IMR-90 (cell line): Measurements from ENCODE around the gene FAM199X. TPM values are rescaled to one million over a fixed set of nuclear protein-coding genes. Genes with fewer than 3 reads are reported as not detected.

Experiments
- ATAC-seq: fragments of 200-7000 bp; cut with Tn5 transposase; 2 replicates; pipeline ENCODE4 v1.9.1; 2020; ENCODE audit warnings: low read depth, mild to moderate bottlenecking, moderate library complexity
- BruUV-seq: library from RNA; stranded (reverse); fragments of 400-500 nt; replicated peaks from 2 replicates; lab custom pipeline; 2021; lab: Mats Ljungman, UMichigan
- CTCF ChIA-PET: fragments of 300-600 bp; formaldehyde crosslinking; extraction: SDS; loops from one replicate; lab custom pipeline; 2021; ENCODE audit warnings: antibody characterized with exemption; lab: Yijun Ruan, JAX
- POLR2A ChIA-PET: fragments of 300-600 bp; sonication (Branson Sonifier 250); formaldehyde crosslinking; loops from one replicate; lab custom pipeline; 2022; ENCODE audit warnings: antibody characterized with exemption; ENCODE audit not compliant: unreplicated experiment; lab: Charles Lee
- DNase-seq: peaks from one replicate; pipeline ENCODE4 v3.0.0; 2013
- H2AFZ ChIP-seq: replicated peaks from 2 replicates; pipeline ENCODE3; 2013; ENCODE audit warnings: low read length, mild to moderate bottlenecking; ENCODE audit not compliant: poor library complexity
- H2AK5ac ChIP-seq: 2 replicates; pipeline ENCODE4 v1.6.1; 2013; ENCODE audit warnings: low read depth, low read length, inconsistent platforms
- H2AK9ac ChIP-seq: replicated peaks from 2 replicates; pipeline ENCODE3; 2013; ENCODE audit warnings: mild to moderate bottlenecking, low read depth, low read length, moderate library complexity; ENCODE audit not compliant: poor library complexity
- H2BK120ac ChIP-seq: 2 replicates; pipeline ENCODE4 v1.6.1; 2013; ENCODE audit warnings: low read depth, low read length, inconsistent platforms
- H2BK15ac ChIP-seq: 3 replicates; pipeline ENCODE4 v1.6.1; 2013; ENCODE audit warnings: low read depth, low read length, inconsistent platforms
- H2BK20ac ChIP-seq: 2 replicates; pipeline ENCODE4 v1.6.1; 2013; ENCODE audit warnings: low read depth, mild to moderate bottlenecking, inconsistent platforms, low read length, moderate library complexity
- H2BK5ac ChIP-seq: 2 replicates; pipeline ENCODE4 v1.6.1; 2013; ENCODE audit warnings: mild to moderate bottlenecking, low read depth, low read length, inconsistent platforms; ENCODE audit not compliant: poor library complexity, severe bottlenecking
- H3K14ac ChIP-seq: replicated peaks from 2 replicates; pipeline ENCODE4 v1.6.1; 2013; ENCODE audit warnings: low read depth, low read length, inconsistent platforms
- H3K18ac ChIP-seq: 2 replicates; pipeline ENCODE4 v1.6.1; 2013; ENCODE audit warnings: low read depth, low read length, control low read depth
- H3K23ac ChIP-seq: 2 replicates; pipeline ENCODE4 v1.6.1; 2013; ENCODE audit warnings: low read depth, low read length, inconsistent platforms
- H3K27ac ChIP-seq: 2 replicates; pipeline ENCODE4 v1.5.1; 2013; ENCODE audit warnings: mild to moderate bottlenecking, control low read depth, low read length; ENCODE audit not compliant: insufficient read depth
- H3K27me3 ChIP-seq: 2 replicates; pipeline ENCODE4 v1.6.1; 2013; ENCODE audit warnings: low read length; ENCODE audit not compliant: control insufficient read depth, insufficient read depth
- H3K36me3 ChIP-seq: 2 replicates; pipeline ENCODE4 v1.6.1; 2013; ENCODE audit warnings: low read length, mixed read lengths; ENCODE audit not compliant: control insufficient read depth, insufficient read depth
- H3K4ac ChIP-seq: 2 replicates; pipeline ENCODE4 v1.6.1; 2013; ENCODE audit warnings: low read depth, low read length, inconsistent platforms
- H3K4me1 ChIP-seq: 2 replicates; pipeline ENCODE4 v1.6.1; 2013; ENCODE audit warnings: low read length, mixed read lengths; ENCODE audit not compliant: control insufficient read depth, insufficient read depth
- H3K4me2 ChIP-seq: 2 replicates; pipeline ENCODE4 v1.6.1; 2013; ENCODE audit warnings: low read depth, mild to moderate bottlenecking, control low read depth, low read length, moderate library complexity
- H3K4me3 ChIP-seq: 2 replicates; pipeline ENCODE4 v1.5.1; 2013; ENCODE audit warnings: low read depth, mild to moderate bottlenecking, control low read depth, low read length, moderate library complexity; ENCODE audit not compliant: insufficient read depth
- H3K56ac ChIP-seq: 2 replicates; pipeline ENCODE4 v1.6.1; 2013; ENCODE audit warnings: low read length, inconsistent platforms; ENCODE audit not compliant: insufficient read depth; ENCODE audit errors: extremely low read depth
- H3K79me1 ChIP-seq, 2 experiments: 2 replicates each; pipeline ENCODE4 v1.6.1; 2013; ENCODE audit warnings: low read length in 2 of 2, inconsistent platforms in 1 of 2, low read depth in 1 of 2
- H3K9ac ChIP-seq: 2 replicates; pipeline ENCODE4 v1.6.1; 2013; ENCODE audit warnings: low read depth, low read length, control low read depth
- H3K9me1 ChIP-seq: 2 replicates; pipeline ENCODE4 v1.6.1; 2013; ENCODE audit warnings: low read length, inconsistent platforms; ENCODE audit not compliant: insufficient read depth
- H3K9me3 ChIP-seq: 2 replicates; pipeline ENCODE4 v1.6.1; 2013; ENCODE audit warnings: low read length; ENCODE audit not compliant: control insufficient read depth, insufficient read depth
- H4K20me1 ChIP-seq: 2 replicates; pipeline ENCODE4 v1.6.1; 2013; ENCODE audit warnings: low read length, inconsistent platforms; ENCODE audit not compliant: insufficient read depth
- H4K5ac ChIP-seq: 2 replicates; pipeline ENCODE4 v1.6.1; 2013; ENCODE audit warnings: mild to moderate bottlenecking, low read depth, low read length, control low read depth
- H4K8ac ChIP-seq, 2 experiments: 2 replicates each; pipeline ENCODE4 v1.6.1; 2013; ENCODE audit warnings: low read depth in 2 of 2, low read length in 2 of 2, control low read depth in 1 of 2, inconsistent platforms in 1 of 2
- H4K91ac ChIP-seq: 2 replicates; pipeline ENCODE4 v1.6.1; 2013; ENCODE audit warnings: low read depth, low read length, inconsistent platforms; ENCODE audit not compliant: insufficient read depth
- BHLHE40 ChIP-seq: fragments of 150-350 bp; IDR thresholded peaks from 2 replicates; pipeline ENCODE4 v1.6.1; 2016; ENCODE audit warnings: mild to moderate bottlenecking, low read depth, low read length
- MAFK ChIP-seq: IDR thresholded peaks from 2 replicates; pipeline ENCODE4 v1.6.1; 2012; ENCODE audit warnings: low read depth, low read length, improper control_type of control experiment
- RFX5 ChIP-seq: IDR thresholded peaks from 2 replicates; pipeline ENCODE4 v1.8.0; 2012; ENCODE audit warnings: low read depth, mild to moderate bottlenecking, low read length, moderate library complexity
- WGBS, 2 experiments: methylation state at CpG; one replicate each; pipeline versions ENCODE4 v1.1.5 to v1.1.7; 2013; ENCODE audit warnings: missing lambda C conversion rate in 2 of 2; ENCODE audit not compliant: insufficient read length in 1 of 2; ENCODE audit errors: extremely low coverage in 2 of 2; 5-methylcytosine and 5-hydroxymethylcytosine counted together
- dilution Hi-C: fragments of 300-500 bp; cut with HindIII; formaldehyde crosslinking; loops from one replicate; pipeline ENCODE4 v1.14.3; 2018; ENCODE audit warnings: low sequenced_read_pairs; ENCODE audit not compliant: unreplicated experiment
- in situ Hi-C: fragments of 300-500 bp; cut with MboI; formaldehyde crosslinking; loops from 3 replicates; pipeline ENCODE4 v1.14.3; 2019; ENCODE audit warnings: low sequenced_read_pairs, inconsistent platforms, mixed read lengths
- intact Hi-C: fragments of 100-400 bp; cut with micrococcal nuclease; formaldehyde crosslinking; loops from 2 replicates; pipeline ENCODE4 v1.10.0; 2022
- polyA plus RNA-seq, 3 experiments: library from polyadenylated mRNA; depleted of rRNA; stranded (reverse); fragments of >200 nt; gene quantifications; 2 replicates each; pipeline ENCODE4 v1.2.3, GENCODE V29; 2012; ENCODE audit warnings: low replicate concordance in 1 of 3
- total RNA-seq: library from RNA; depleted of rRNA; stranded (reverse); fragments of >200 nt; gene quantifications from 2 replicates; pipeline ENCODE4 v1.2.3, GENCODE V29; 2012

The FAM199X gene
- total and polyA plus RNA-seq, 2 of the 4 experiments (the other 2 are of a cell fraction), result 4.0 to 13.8 TPM

- Histone ChIP-seq H4K91ac (no peak overlapping the region), H3K27ac (peak overlapping the region; percentile 73), H3K9ac (peak overlapping the region; percentile 87), H3K9me1 (no peaks in the 10 kb centered on the region), H2AFZ (peak overlapping the region; percentile 87), H3K56ac (peak overlapping the region; percentile 39), H3K36me3 (no peaks in the 10 kb centered on the region), H4K20me1 (peaks cover 9% of the 10 kb centered on the region), H4K8ac (peak overlapping the region; percentile 47 to 69; a peak in 2 of 4 replicates), H3K14ac (peak overlapping the region; percentile 67), H3K4me1 (no peaks in the 10 kb centered on the region), H3K18ac (no peak overlapping the region), H2BK120ac (no peak overlapping the region), H3K4me2 (peak overlapping the region; percentile 95), H2AK5ac (peak overlapping the region; percentile 54), H2AK9ac (peak overlapping the region; percentile 56), H2BK5ac (peak overlapping the region; percentile 66), H3K27me3 (peaks cover 3% of the 10 kb centered on the region; the same call in 1 of the 2 replicates), H3K9me3 (no peaks in the 10 kb centered on the region), H4K5ac (no peak overlapping the region; the same call in 1 of the 2 replicates), H3K4ac (peak overlapping the region; percentile 52), H2BK15ac (no peak overlapping the region), H2BK20ac (no peak overlapping the region), H3K79me1 (0 out of 4 replicates have a peak, but pooled peaks cover 0 to 4% of the 10 kb centered on the region in 2 experiments), H3K23ac (peak overlapping the region; percentile 74; the same call in 1 of the 2 replicates), H3K4me3 (peak overlapping the region; percentile 97)
- dilution Hi-C loops, result no loop called here
- CTCF ChIA-PET, result no interaction called here
- intact Hi-C loops, result no loop called here
- in situ Hi-C loops, result no loop called here
- no TSS peak for BruUV-seq
- DNase-seq, result no peak
- POLR2A ChIA-PET, result no interaction called here
- TF ChIP-seq BHLHE40 (no peak), RFX5 (no peak), MAFK (no peak)
- WGBS, 2 experiments, result 28% methylated on average over 12 of the region's 37 CpGs; no CpG with 5 or more reads in 1 of the 2 experiments
- no peak for ATAC-seq
These were observed 633 bp downstream of the FAM199X start for GRCh38 chrX:104166735-104167436.
